Occipital lobe (tissue), 3 donors: ENCODE data around the gene ACVR1. TPM values are rescaled to one million over a fixed set of nuclear protein-coding genes. Genes with fewer than 3 reads are reported as not detected.
"Not testable (repeated sequence)": the region's sequence is repeated elsewhere in the genome, so short reads cannot be mapped to it uniquely, and the experiment has no call there.

ENCODE experiments used
- DNase-seq: peaks from one replicate; lab custom pipeline; 2025; lab: John Stamatoyannopoulos, UW
- small RNA-seq: library from RNA; depleted of rRNA; stranded (forward); fragments of <200 nt; gene quantifications from one replicate; pipeline ENCODE3, GENCODE V24; 2014
- total RNA-seq: library from RNA; depleted of rRNA; stranded (reverse); fragments of >200 nt; gene quantifications from one replicate; pipeline ENCODE4 v1.2.3, GENCODE V29; 2014

ACVR1 gene
- total RNA-seq, 1 donor from 2014 or later: 20.3 TPM

GRCh38 chr2:157725846-157726245 is 150.3 kb downstream of the ACVR1 start:
- no peak for DNase-seq

- no peak for DNase-seq
These were observed 153.4 kb downstream of the ACVR1 start for GRCh38 chr2:157722580-157723234.

GRCh38 chr2:157720504-157720903 is 155.6 kb downstream of the ACVR1 start:
- no peak for DNase-seq

- not testable (repeated sequence) for DNase-seq
These were observed 171.5 kb downstream of the ACVR1 start for GRCh38 chr2:157704653-157705052.

- not testable (repeated sequence) for DNase-seq
These were observed 172.0 kb downstream of the ACVR1 start for GRCh38 chr2:157704148-157704547.

- DNase-seq: no peak
These were observed 176.3 kb downstream of the ACVR1 start for GRCh38 chr2:157699806-157700205.

- DNase-seq: no peak
These were observed 177.1 kb downstream of the ACVR1 start for GRCh38 chr2:157699009-157699408.

- DNase-seq: no peak
These were observed 177.7 kb downstream of the ACVR1 start for GRCh38 chr2:157698430-157698829.

GRCh38 chr2:157696036-157696435 is 180.1 kb downstream of the ACVR1 start:
- DNase-seq: no peak

- no peak for DNase-seq
These were observed 183.4 kb downstream of the ACVR1 start for GRCh38 chr2:157692768-157693167.

- no peak for DNase-seq
These were observed 184.4 kb downstream of the ACVR1 start for GRCh38 chr2:157691695-157692094.

GRCh38 chr2:157691131-157691530 is 185.0 kb downstream of the ACVR1 start:
- no peak for DNase-seq

Small RNA genes lying within 50 kb of the gene (small RNA-seq; reads per million reads assigned to genes)
- not detected for gene RNU6-436P

Other genes starting within 250 kb of the ACVR1 start
- 20.7 TPM for gene ACVR1C, start 247.5 kb downstream of the ACVR1 start, total RNA-seq
- 1.7 TPM for gene UPP2, start 225.5 kb upstream of the ACVR1 start, total RNA-seq